Nucleus accumbens (tissue), 56 donors: ENCODE measurements around the gene ZBTB46.

Experiments used
- DNase-seq, 56 donors: peaks; one replicate each; lab custom pipeline; 2025; lab: John Stamatoyannopoulos, UW

ZBTB46 gene

DNA sequence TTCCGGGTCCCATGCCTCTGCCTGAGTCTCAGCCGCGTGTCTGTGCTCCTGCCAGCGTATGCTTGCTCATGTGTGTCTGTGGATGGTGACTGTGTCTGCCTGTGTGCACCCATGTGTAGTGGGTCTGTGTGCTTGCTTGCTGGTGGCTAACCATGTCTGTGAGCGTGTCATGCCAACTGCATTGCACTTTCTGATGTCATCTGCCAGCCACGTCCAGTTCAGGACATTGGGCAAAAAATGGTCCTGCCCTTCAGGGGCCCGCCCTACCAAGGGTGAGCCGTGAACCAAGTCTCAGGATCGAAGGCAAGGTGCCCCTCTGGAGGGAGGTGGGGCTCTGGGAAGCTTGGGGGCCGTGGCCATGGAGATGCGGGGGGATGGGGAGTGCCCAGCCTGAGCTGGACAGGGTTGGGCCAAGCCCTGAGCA, 9.4 kb upstream of the ZBTB46 start:
- no peak for DNase-seq

DNA sequence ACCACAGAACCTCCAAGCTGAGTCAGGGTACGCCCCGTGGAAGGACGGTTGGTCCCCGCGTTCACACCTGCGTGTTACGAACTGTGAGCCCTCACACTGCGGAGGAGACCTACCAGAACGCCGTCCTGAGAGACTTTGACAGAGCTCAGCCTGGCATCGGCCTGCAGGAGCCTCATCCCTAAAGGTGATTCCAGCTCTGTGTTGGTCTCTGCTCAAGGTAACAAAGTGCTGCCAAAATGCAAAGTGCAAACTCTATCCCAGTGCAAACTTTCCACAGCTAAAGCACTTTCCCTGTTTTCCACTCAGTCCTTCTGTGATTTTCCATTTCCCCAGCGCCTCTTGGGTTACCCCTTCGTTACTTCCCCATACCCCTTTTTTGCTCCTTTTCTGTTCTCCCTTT, 8.6 kb upstream of the ZBTB46 start:
- DNase-seq: no peak

DNA sequence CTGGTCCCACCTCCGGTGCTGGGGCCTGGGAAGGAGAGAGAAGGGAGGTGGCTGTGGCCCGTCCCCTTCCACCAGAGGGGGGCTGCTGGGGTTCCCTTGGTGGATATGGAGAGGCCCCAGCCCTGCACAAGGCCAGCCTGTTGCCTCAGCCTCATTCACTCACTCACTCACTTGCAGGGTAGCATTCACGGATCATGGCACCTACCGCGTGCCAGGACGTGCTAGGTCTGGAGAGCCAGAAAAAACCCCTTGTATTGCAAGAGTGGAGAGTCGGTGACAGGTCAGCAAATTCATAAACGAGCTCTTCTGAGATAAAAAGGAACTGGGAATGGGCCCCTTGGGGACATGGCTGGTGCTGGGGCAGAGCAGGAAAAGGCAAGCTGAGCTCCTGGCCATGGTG, 6.4 kb upstream of the ZBTB46 start:
- DNase-seq: no peak

DNA sequence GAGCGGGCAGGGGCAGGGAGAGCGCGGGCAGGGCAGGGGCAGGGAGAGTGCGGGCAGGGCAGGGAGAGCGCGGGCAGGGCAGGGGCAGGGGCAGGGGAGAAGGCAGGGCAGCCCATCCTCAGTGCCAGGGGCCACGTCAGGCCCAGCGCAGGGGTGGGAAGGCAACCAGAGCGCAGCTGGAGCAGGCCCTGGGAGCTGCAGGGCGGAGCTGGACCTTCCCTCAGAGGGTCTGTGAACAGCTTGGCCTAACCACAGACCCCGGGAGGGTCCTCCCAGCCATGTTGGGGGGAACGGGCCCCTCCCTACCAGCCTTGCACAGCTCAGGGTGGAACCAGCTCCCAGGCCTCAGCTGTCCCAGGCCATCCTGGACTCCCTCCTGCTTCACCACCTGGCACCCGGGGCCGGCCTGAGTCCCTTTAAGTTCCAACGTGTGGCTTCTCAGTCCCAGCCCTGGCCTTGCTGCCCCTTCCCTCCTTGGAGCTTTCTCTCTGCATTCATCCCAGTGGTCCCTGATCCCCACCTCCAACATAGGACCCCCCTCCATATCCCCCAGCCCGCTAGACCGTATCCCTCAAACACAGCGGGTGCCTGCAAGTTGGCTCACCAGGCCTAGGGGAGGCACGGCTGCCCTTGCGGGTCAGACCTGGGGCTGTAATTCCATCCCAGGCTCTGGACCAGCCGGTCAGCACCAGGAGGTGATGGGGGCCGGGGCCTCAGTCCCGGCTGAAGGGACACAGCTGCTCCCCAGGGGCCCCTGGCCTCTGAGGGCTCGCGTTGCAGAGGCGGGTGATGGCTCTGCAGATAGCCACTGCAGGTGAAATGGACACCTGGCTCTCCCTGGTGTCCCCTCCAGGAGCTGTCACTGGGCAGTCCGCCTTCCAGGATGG, 5.6 kb upstream of the ZBTB46 start:
- no peak for DNase-seq

DNA sequence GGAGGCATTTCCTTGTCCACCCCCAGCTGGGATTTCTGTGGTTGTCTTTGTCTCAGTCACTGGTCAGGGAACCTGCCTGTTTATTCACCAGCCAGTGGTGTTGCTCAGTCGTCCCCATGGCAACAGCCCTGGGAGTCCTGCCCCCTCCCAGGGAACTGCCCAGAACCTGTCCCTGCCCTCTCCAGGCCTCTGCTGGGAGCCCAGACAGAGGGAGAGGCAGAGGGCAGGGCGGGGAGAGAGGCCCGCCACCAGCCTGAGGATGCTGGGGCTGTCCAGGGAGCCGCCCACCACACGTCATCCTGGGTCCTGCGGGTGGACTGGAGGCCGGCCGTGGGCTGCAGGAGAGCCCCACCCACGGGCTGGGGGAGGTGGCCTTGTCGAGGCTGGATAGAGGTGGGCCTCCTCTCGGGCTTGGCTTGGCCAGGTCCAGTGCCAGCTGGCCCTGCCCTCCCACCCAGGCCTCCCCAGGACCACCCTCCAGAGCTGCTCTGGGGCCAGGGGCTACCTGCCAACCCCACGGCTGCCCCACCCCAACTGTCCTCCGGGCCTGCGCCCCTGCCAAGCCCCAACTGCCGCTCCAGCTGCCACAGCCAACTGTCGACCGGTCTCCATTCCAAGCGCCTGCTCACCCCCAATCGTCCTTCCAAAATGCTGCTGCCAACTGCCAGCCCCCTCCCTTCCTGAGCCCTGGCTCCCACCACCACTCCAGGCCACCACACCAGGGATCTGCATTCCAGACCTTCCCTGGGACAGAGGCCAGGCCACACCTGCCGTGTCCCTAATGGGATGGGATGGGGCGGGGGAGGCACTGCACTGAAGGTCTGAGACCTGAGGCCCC, 4.2 kb upstream of the ZBTB46 start:
- DNase-seq: peak in 36 of 56 donors; percentile 7 to 76 (median 34)

DNA sequence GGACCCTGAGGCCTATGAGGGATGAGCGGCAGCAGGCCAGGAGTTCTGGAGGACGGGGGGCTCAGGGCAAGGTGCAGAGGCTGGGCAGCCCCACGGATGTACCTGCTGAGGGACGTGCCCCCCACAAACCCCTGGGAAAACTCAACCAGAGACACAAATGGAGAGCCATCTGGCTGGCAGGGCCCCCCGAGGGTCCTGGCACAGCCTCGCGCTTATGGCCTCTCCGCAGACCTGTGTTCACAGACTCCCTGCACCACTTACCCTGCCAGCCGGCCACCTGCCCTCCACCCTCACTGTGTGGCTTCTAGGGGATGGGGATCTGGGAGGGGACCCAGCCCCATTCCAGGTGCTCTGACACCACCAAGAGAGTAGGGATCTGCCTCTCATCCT, 3.4 kb upstream of the ZBTB46 start:
- no peak for DNase-seq

DNA sequence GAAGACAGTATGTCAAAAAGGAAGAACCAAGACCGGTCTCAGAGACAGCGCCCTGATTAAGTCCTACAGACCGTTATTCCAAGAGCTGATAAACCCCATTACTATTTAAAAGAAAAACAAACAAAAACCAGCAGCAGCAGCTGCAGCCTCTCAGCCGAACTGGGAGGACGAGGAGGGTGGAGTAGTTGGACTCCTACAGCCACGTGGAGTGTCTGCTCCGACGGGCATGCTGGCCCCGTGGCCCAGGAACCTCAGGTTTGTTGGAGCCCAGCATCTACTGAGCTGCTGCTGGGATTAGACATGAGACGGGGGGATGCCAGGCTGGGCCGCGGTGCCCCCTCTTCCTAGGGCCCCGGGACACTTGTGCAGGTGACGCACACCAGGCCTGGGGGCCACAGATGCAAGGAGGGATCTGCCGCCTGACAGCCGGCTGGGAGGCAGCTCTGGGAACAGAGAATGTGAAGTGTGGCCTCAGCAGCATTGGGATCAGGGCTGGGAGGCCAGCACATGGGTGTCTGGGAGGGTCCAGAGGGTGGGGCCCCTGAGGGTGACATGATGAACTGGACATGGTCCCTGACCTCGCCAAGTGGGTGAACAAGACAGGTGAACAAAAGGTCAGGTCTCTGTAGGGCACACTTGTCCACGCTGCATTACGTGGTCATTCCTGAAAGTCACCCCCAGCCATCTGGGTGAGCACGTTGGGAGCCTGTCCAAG, 2.9 kb upstream of the ZBTB46 start:
- DNase-seq: no peak

DNA sequence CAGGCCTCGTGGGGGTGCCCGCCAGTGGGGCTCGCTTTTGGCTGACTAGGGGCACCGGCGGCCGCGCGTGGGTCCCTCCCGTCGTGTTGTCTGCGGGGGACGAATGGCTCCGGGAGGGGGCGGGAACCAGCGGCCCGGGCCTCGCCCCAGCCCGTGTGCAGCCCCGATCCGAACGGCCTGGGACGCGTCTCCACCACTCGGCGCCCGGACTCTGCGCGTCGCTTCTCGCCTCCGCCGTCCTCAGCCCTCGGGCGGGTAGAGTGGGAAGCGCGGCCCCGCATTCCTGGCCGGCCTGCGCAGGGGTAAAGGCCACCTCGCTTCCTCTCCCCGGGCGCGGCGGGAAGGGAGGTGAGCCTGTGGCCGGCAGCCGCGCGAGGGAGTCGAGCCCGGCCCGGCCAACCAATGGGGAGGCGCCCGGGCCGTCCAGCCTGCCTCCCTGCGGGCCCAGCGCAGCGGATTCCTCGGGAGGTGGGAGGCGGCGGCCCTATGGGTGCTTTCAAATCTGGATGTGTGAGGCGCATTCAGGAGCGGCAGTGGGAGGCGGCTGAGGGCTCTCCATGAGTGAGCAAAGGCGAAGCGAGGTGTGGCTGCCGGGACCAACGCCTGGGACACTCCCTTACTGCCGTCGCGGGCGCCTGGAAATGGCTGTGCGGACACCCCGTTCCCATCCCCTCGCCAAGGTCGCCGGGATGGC, 1.1 kb upstream of the ZBTB46 start:
- no peak for DNase-seq

DNA sequence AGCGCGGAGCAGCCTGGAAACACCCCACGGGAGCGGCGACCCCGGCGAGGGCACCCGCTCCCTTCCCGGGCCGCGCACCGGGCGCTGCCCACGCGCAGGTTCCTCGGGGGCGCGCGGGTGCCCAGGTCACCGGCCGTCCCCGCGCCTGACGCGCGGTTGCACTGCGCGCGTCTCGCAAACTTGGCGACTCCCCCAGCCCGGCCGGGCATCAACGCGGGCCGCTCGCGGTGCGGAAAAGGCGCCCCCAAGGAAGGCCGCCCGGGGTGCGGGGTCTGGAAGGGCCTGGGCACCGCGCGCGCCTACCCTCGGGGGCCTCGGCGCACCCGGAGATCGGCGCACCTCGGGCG, 555 bp upstream of the ZBTB46 start:
- peak in 1 of 56 donors; percentile 43 for DNase-seq

DNA sequence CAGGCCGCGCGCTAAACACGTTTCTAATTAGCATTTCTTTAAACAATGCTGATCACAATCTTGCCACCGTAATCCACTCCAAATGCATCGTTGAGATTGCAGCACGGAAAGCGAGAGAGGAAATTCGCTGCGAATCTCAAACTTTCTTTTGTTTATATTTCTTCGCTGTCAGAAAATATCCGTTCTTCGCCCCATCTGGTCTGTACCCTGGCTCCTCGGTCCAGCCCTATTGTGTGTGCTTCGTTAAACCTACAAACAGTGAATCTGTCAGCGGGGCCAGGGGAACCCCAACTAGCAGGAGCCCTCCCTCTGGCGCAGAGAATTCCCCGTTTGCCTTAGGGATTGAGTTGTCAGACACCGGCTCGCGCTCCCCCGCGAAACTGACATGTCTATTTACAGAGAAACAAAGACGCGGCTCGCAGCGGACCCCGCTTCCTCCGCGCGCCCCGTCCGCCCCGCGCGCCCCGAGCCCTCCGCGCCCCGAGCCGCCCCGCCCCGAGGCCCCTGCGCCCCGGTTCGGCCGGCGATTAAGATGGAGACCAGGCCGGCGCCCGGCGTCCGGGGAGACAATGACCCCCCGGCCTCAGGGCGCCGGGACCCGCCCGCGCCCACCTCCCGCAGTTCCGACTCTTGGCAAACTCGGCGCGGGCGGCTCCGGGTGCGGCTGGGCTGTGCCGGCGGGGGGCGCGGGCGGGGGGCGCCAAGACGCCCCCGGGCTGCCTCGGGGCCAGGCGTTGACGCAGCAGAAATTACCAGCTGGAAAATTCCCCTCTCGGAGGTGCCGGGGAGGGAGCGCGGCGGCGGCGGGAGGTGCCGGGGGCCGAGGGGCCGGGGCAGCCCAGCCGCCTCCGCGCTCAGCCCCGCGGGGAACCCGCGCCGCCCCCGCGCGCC, 874 bp downstream of the ZBTB46 start:
- DNase-seq: peak in 5 of 56 donors; percentile 3 to 41 (median 11)

DNA sequence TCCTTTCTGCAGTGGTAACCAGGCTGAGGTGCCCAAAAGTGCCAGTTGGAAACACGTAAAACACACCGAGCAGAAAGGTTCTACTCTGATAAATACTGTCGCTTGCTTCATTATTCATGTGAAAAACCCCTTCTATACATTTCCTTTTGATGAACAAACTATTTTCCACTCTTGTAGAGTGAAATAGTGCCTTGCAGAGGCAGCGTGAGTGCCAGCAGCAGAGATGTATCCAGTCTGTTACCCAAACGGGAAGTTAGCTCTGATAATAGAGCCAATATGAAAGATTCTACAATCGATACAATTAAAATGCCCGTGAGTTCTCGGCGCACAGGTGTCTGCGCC, 1.5 kb downstream of the ZBTB46 start:
- no peak for DNase-seq

DNA sequence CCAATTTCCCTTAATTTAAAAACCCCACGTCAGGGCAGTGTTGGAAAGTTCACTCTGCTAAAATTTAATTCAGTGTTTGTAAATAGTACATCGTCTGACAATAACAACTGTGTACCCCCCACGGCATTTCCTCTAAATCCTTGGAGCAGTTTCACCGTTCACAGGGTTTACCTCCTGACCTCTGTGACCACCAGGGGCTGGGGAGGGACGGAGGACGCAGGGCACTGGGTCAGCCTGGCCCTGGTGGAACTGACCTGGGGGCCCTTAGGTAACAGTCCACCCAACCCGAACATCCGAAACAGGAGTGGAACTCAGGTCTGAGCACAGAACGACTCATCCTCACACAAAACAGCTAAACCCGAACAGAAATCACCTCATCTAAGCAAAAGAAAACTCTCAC, 2.1 kb downstream of the ZBTB46 start:
- DNase-seq: no peak

DNA sequence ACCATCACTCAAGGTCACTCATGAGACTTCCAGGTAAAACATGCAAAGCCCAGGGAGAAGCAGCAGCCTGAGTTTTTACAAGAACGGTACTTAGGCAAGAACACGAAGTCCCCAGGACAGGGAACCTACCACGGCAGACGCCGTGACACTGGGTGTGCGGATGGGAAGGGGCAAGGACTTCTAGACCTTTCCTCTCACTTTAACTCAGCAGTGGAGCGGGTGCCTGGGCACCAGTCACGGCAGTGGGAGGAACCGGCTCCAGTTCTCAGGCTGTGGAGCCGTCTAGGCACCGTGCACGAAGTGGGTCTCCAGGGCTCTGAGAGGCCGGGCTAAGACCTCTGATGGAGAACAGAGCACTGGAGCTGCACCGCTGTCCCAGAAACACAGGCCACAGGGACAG, 2.5 kb downstream of the ZBTB46 start:
- no peak for DNase-seq

DNA sequence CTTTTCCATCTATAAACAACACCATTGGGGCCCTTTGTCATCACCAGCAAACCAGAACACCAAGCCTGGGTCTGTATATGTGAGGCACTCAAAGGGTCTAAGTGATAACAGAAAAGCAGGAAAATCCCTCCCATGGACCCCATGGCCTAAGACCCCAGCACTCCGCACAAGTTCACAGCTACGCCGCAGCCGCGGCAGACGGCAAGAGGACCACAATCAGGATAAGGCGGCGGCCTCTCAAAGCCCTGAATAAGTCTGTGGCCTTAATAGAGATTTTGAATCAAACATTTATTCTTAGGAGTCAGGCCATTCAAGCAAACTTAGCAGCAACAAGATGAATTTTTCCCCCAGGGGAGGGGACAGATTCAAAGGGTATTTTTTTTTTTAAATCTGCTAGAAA, 2.9 kb downstream of the ZBTB46 start:
- no peak for DNase-seq

DNA sequence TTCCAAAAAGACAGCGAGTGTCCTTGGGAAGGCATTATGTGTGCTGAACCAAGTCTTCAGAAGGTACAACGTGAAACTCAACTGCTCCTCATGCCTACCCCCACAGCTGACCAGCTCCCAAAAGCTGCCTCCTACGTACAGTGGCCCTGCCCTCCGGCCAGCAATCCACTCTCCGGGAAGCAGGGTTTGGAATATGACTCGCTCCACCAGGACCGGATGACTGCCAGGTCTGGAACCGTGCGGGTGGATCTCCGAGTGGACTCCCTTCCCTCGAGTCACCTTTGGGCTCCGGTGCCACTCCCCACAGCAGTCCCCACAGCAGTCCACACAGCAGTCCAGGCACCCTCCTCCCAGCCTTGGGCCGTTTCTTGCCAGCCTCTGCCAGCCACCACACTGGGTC, 4.3 kb downstream of the ZBTB46 start:
- DNase-seq: no peak

DNA sequence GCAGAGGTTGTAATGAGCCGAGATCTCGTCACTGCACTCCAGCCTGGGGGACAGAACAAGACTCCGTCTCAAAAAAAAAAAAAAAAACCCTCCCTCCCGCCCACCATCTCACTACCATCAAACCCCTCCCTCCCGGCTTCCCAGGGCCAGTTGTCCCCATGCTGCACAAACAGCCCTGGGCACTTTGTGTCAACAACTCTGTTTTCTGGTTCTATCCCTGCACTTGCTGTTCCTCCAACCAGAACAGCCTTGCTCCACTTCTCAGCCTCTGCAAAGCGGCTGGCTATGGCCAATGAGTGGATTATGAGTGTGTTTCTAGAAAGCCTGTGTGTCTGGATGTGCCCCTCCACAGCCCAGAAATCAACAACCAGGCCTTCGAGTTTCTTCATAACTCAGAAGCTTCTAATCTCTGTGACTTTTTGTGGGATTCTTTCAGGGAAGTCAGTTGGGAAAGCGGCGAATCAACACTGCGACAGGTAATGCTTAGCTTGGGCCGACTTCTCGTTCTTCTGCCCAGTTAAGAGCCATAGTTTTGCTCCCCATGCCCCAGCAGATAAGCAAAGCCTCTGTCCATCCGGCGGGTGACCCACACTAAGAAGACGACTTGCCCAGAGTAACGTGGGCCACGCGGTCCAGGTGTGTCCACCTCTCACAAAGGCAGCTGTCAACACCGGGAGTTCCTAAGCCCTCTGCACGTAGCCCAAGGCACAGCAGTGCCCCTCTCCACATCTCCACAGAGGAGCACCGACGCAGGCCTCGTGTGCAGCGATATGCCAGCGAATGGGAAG, 5.5 kb downstream of the ZBTB46 start:
- no peak for DNase-seq

DNA sequence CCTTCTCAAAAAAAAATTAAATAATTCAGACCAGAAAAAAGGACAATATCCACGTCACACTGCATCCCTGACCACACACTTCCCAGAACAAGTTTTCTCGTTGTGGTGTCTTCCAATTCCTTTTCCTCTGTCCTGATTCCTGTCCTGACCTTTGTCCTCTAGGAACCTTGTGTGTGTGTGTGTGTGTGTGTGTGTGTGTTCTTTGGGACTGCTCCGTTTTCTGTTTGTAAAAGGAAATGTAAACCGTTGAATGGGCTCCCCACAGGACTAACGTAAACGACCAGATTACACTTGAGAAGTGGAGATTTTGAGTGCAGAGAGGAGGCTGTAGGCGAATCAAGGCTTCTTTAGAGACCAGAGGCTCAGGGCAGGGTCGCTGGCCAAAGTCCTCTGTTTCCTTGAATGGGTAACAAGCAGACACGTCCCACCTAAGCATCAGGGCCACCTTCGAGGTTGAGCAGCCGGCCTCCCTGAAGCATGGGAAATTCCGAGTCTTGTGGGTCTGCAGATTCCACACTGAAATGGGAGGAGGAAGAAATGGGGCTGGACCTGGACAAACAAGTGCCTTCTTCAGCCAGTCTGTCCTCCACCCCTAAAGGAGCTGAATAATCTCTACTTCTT, 7.3 kb downstream of the ZBTB46 start:
- DNase-seq: no peak

DNA sequence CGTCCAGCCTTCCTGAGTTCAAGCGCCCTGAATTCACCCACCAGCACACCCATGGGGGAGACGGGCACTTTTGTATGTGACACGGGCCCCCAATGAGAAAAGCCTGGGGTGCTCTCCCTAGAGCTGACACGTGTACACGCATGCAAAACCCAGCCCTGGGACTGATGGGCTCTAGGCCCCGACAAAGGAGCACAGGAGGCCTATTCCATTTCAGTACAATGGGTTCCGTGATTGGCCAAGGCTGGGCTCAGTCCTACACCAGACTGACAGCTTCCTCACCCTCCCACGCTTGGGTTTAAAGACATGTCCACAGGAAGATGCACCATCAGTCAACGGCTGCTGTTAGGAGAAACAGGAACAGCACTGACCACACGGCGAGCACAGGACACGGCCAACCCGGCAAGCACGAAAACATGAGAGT, 8.8 kb downstream of the ZBTB46 start:
- DNase-seq: peak in 5 of 56 donors; percentile 6 to 36 (median 16)
